Fibroblast of skin of right biceps (primary cell): Measurements from ENCODE around the gene PROX1.
"Not testable (repeated sequence)": the region's sequence is repeated elsewhere in the genome, so short reads cannot be mapped to it uniquely, and the experiment has no call there.

Experiments
- DNase-seq: peaks from one replicate; pipeline ENCODE4 v3.0.0-alpha.2; 2013

PROX1 gene

DNA sequence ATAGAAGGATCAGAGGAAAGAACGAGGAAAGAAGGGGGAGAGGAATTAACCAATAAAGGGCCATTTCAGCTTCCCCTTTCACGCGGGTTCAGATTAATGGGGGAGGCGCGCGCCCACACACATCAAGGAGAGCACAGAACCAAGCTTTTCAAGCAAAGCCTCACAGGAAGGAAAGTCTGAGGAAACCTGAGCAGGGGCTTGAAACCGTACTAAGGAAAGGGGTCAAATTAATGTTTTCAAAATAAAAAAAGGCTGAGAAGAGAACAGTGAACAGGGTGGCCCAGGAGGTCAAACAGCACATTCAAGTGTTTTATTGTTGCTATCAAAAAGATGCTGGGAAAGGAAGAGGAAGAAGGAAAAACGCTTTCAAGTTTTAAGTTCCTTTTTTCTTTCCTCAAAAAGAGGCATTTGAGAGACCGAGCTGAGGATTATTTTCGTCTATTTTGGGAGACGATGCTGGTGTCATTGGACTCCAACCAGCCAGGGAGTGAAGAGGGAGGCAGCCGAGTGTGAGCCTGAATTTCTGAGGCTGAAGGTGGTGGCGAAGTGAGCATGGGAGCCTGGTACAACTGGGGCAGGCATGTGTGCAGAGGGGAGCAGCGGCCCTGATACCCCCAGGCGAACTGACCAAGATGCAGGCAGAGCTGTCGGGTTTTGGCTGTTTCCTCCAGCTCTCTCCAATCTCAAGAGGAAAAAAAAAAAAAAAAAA is 88.4 kb downstream of the PROX1 start:
- DNase-seq = no peak

DNA sequence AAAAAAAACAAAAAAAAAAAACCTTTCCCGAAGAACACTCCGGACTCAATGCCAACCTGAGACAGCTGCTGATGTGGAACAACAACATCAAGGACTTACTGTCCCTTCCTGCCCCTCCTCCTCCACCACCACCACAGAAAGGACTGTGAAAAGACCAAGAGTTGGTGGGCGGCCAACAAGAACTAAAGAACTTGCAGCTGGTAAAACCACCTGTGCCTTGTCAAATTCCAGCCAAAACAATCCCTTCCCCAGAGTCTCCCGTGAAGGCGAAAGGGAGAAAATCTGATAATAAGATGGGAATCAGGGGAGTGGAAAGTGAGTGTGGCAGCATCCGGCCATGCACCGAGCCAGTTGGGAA is 88.9 kb downstream of the PROX1 start:
- no peak for DNase-seq

DNA sequence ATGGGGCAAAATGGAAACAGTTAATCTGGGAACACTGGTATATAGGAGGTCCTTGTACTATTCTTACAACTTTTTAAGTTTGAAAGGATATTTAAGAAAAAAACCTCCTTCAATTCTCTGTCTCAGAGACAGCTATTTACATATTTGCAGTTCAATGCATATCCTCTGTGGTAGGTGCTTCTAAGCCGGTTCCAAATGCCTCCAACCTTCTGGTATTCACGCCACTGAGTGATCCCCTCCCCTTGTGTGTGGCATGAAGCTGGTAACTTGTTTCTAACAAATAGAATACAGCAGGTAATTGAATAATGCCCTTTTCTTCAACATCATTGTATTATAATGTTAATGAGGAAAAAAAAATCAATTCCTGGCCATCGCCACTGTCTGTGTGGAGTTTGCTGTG is 91.2 kb downstream of the PROX1 start:
- DNase-seq = no peak

DNA sequence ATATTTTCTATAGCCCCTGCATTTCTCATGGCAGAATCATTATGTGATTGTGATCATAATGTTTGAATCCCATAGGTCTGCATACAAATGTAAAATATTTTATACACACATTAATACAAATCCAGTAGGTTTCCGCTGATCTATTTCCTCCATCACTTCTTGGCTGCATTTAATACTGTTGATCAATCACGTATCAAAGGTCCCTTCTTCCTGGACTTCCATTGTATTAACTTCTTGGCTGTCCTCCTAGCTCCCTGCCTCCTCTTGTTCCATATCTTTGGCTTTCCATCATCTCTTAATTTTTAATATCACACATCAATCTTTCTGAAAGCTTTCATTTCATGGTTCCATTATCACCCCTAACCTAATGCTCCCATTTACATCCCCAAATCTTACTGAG is 97.6 kb downstream of the PROX1 start:
- DNase-seq = no peak

DNA sequence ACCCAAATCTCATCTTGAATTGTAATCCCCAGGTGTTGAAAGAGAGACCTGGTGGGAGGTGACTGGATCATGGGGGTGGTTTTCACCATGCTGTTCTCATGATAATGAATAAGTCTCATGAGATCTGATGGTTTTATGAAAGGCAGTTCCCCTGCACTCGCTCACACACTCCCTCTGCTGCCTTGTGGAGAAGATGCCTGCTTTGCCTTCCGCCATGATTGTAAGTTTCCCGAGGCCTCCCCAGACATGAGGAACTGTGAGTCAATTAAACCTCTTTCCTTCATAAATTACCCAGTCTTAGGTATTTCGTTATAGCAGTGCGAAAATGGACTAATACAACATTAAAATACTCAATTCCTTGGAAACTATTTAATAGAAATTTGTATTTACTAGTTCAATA is 99.2 kb downstream of the PROX1 start:
- no peak for DNase-seq

DNA sequence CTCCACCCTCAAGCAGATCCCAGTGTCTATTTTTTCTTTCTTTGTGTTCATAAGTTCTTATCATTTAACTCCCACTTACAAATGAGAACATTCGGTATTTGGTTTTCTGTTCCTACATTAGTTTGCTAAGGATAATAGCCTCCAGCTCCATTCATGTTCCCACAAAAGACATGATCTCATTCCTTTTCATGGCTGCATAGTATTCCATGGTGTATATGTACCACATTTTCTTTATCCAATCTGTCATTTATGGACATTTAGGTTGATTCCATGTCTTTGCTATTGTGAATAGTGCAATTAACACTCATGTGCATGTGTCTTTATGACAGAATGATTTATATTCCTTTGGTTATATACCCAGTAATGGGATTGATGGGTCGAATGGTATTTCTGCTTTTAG is 101.2 kb downstream of the PROX1 start:
- DNase-seq = not testable (repeated sequence)
